ENCODE data around the gene RCN2.
"Not testable (repeated sequence)": the region's sequence is repeated elsewhere in the genome, so short reads cannot be mapped to it uniquely, and the experiment has no call there.

GRCh38 chr15:76892836-76893235 lies 38.7 kb upstream of the RCN2 start:
- TF ChIP-seq EZH2 (IDR thresholded peaks at IDR 0.05; ENCODE audit: insufficient read depth, poor library complexity, severe bottlenecking); EZH2phosphoT487 (IDR thresholded peaks at IDR 0.05; ENCODE audit: insufficient read depth, low read depth): not testable (repeated sequence)
